ENCODE measurements around the gene IQCK.

Gene IQCK

DNA sequence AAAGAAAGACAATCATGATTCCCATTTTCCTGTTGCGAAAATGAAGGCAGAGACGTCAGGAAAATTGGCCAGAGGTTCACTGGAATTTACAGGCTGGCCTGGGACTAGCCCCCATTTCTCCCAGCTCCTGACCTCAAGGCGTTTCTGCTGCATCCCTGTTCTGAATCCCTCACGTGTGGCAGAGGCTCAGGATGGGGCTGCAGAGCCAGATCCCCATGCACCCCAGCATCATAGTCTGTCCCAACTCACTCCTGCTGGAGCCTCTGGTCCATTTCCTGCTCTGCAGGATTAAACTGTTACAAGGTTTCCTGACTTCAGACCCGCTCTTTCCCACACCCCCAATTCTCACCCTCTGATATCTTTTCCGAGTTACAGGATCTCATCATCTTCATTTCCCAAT is 163.7 kb downstream of the IQCK start:
- no peak overlapping the region for H3K4me3 ChIP-seq (replicated peaks; ENCODE audit: low read depth, low read length)
- no peak for DNase-seq (ENCODE audit: extremely low read depth, low read depth)
- TF ChIP-seq, protein P1, sequence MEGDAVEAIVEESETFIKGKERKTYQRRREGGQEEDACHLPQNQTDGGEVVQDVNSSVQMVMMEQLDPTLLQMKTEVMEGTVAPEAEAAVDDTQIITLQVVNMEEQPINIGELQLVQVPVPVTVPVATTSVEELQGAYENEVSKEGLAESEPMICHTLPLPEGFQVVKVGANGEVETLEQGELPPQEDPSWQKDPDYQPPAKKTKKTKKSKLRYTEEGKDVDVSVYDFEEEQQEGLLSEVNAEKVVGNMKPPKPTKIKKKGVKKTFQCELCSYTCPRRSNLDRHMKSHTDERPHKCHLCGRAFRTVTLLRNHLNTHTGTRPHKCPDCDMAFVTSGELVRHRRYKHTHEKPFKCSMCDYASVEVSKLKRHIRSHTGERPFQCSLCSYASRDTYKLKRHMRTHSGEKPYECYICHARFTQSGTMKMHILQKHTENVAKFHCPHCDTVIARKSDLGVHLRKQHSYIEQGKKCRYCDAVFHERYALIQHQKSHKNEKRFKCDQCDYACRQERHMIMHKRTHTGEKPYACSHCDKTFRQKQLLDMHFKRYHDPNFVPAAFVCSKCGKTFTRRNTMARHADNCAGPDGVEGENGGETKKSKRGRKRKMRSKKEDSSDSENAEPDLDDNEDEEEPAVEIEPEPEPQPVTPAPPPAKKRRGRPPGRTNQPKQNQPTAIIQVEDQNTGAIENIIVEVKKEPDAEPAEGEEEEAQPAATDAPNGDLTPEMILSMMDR (IDR thresholded peaks at IDR 0.05; ENCODE audit: low read depth, low read length, missing control alignments) = no peak

DNA sequence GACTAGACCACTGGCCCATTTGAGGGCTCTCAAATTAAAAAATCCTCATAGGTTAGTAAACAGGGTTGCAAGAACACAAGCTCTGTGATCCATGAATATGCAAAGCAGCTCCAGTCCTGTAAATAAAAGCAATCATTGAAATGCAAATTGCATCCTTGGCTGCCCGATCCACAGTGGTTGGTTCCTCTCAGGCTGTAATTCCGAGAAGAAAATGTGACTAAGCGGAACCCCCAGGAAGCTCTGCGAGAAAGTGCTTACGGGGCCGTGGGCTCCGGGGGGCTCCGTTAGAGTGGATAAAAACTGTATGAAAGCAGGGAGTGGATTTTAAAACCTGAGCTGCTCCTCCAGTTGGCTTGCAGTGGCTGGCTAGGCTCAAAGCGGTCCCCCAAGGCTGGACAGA is 164.1 kb downstream of the IQCK start:
- no peak overlapping the region for H3K4me3 ChIP-seq (replicated peaks; ENCODE audit: low read depth, low read length)
- TF ChIP-seq, protein P1 (IDR thresholded peaks at IDR 0.05; ENCODE audit: low read depth, low read length, missing control alignments) = no peak
- DNase-seq (ENCODE audit: extremely low read depth, low read depth) = no peak

DNA sequence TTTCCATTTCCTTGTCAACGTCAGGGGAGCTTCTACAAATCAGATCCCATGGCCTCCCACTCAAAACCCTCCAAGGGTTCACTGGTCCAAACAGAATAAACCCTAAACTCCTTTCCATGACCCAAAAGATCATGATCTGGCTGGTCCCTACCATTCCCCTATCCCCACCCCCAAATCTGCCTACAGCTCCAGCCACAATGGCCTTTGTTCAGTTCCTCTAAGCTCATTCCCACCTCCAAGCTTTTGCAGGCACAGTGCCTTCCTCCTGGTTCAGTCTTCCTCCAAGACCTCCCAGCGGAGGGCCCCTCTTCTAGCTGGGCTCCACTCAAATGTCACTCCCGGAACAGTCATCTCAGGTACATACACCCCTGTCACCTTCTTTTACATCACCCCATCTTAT is 164.6 kb downstream of the IQCK start:
- H3K4me3 ChIP-seq (replicated peaks; ENCODE audit: low read depth, low read length) = no peak overlapping the region
- DNase-seq (ENCODE audit: extremely low read depth, low read depth) = no peak
- TF ChIP-seq, protein P1 (IDR thresholded peaks at IDR 0.05; ENCODE audit: low read depth, low read length, missing control alignments) = no peak

DNA sequence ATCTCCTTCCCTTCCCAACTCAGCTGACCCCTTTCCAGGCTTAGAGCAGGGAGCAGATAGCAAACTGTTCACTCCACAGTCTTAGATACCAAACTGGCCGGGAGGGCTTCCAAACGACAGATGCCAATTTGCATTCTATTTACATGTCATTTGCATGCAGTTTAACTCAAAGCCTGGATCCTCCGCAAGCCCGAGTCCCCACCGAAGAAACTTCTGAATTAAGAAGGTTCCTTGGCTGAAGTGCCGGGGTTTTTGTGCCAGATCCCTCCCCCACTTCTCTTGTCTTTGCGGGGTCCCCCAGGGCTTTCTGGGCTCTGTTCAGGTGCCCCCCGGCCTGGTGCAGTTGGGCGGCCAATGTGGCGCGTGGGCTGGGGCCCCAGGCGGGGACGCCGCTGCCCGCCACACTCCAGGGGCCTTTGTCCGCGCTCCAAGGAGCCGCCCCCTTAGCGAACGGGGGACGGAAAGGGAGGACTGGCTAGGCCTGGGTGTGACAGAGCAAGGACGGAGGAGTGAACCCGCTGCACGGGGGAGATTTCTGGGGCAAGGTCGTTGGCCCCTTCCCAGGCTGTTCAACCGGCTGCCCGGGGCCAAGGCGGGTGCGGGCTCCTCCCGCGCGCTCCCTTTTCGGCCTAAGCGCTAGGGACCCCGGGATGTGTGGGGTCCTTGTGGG is 165.4 kb downstream of the IQCK start:
- TF ChIP-seq, protein P1 (IDR thresholded peaks at IDR 0.05; ENCODE audit: low read depth, low read length, missing control alignments) = no peak
- peak overlapping the region; percentile 47 for H3K4me3 ChIP-seq (replicated peaks; ENCODE audit: low read depth, low read length)
- DNase-seq (ENCODE audit: extremely low read depth, low read depth) = no peak

DNA sequence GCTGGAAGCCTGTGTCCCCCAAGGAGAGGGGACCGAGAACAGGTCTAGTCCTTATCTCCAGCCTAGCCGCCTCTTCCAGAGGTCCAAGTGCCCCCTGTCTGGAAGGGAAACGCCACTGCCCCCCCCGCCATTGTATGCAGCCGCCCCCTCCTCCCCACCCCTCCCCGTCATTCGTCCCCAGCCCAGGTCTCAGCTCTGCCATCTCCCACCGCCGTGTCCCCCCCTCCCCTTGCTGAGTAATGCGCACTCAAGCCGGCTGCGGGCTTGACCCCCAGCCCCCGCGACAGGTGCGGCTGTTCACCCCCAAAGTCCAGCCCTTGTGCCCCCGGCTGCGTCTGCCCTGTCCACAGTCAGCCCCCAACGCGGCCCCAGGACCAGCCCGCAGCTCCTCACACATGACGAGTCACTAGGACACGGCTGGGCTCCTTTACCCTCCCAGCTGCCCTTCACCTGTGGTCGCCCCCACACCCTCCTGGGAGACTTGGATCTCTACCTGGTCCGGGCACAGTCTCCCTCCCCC is 166.0 kb downstream of the IQCK start:
- peak overlapping the region; percentile 47 for H3K4me3 ChIP-seq (replicated peaks; ENCODE audit: low read depth, low read length)
- TF ChIP-seq, protein P1 (IDR thresholded peaks at IDR 0.05; ENCODE audit: low read depth, low read length, missing control alignments) = no peak
- DNase-seq (ENCODE audit: extremely low read depth, low read depth) = no peak

DNA sequence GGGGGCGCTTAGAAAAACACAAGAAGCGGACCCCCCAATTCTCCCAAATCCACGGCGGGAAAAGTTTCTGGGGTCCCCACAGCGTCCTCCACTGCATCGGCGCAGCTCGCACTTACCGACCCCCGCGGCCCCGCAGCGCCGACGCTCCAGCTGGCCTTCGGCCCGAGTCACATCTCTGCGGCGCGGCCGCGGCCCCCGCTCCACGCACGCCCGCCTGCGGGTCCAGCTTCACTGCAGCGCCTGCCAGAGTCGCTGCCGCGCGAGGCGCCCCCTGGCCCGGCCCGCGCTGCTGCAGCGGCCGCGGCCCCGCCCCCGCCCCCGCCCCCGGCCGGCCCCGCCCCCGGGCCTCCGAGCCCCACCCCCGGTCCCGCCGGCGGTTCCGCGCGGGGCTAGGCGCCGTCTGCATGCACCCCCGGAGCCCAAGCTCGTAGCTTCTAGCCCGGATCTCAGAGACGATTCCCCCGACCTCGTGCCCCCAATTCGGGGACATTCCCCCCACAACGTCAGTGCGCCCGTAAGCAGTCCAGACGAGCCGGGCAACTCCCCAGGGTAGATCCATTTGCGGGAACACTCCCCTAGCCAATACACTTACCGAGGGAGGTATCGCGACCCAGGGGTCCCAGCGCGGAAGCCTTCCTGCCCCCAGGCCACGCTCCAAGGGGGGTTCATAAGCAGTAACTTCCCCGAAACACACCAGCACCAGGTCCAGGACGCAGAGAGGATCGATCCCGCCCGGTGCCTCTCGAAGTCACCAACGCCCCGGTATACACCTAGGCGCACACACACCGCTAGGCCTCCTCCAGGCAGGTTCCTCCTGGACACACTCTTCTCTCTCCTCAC is 166.8 kb downstream of the IQCK start, which contains the start of gene GPRC5B:
GPRC5B (minus strand) TSS at position 238 of the 840 bp plus-strand sequence. CDS start 12,003 bp downstream, outside the sequence.
- TF ChIP-seq, protein P1 (IDR thresholded peaks at IDR 0.05; ENCODE audit: low read depth, low read length, missing control alignments) = no peak
- peak within 1 kb of the TSS; percentile 47 for H3K4me3 ChIP-seq (replicated peaks; ENCODE audit: low read depth, low read length)
- no peak for DNase-seq (ENCODE audit: extremely low read depth, low read depth)

Data from HFF-Myc (cell line).